ENCODE measurements around the gene NCEH1.
A peak's percentile ranks its signal among the peaks of the same experiment; 100 is the strongest.

The NCEH1 gene

DNA sequence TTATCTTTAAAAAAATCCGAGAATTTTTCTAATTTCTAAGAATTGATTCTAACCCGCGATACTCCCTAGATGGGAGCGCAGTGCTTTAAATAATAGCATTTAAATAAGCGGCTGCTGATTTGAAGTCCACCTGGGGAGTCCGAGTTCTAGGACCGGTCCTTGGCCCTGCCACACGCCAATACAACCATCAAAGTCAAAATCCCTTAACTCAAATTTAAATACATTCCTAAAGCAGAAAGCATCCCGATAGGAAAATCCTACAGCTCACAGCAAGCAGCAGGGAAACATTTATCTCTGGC lies 39.2 kb upstream of the NCEH1 start:
- H3K4me1 Mint-ChIP-seq: peaks cover 31% of the 10 kb centered on the region
- peak overlapping the region; percentile 78 for H3K27ac Mint-ChIP-seq
- H3K27me3 Mint-ChIP-seq (ENCODE audit: low read depth, poor library complexity): peaks cover 2% of the 10 kb centered on the region
- H3K9me3 Mint-ChIP-seq: no peaks in the 10 kb centered on the region
- TF ChIP-seq, protein P1, sequence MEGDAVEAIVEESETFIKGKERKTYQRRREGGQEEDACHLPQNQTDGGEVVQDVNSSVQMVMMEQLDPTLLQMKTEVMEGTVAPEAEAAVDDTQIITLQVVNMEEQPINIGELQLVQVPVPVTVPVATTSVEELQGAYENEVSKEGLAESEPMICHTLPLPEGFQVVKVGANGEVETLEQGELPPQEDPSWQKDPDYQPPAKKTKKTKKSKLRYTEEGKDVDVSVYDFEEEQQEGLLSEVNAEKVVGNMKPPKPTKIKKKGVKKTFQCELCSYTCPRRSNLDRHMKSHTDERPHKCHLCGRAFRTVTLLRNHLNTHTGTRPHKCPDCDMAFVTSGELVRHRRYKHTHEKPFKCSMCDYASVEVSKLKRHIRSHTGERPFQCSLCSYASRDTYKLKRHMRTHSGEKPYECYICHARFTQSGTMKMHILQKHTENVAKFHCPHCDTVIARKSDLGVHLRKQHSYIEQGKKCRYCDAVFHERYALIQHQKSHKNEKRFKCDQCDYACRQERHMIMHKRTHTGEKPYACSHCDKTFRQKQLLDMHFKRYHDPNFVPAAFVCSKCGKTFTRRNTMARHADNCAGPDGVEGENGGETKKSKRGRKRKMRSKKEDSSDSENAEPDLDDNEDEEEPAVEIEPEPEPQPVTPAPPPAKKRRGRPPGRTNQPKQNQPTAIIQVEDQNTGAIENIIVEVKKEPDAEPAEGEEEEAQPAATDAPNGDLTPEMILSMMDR (IDR thresholded peaks at IDR 0.05): no peak
- no peak for DNase-seq
- H3K4me3 Mint-ChIP-seq: peak overlapping the region; percentile 97
- H3K36me3 Mint-ChIP-seq (ENCODE audit: low read depth): peaks cover 23% of the 10 kb centered on the region

GRCh38 chr3:172749230-172749965 lies 38.5 kb upstream of the NCEH1 start:
- Mint-ChIP-seq H3K4me1 (peaks cover 31% of the 10 kb centered on the region), H3K4me3 (peak overlapping the region; percentile 97), H3K36me3 (ENCODE audit: low read depth) (peaks cover 18% of the 10 kb centered on the region), H3K27me3 (ENCODE audit: low read depth, poor library complexity) (peaks cover 2% of the 10 kb centered on the region), H3K9me3 (no peaks in the 10 kb centered on the region), H3K27ac (no peak overlapping the region)
- TF ChIP-seq, protein P1 (IDR thresholded peaks at IDR 0.05): no peak
- DNase-seq: no peak

- Mint-ChIP-seq H3K9me3 (no peaks in the 10 kb centered on the region), H3K4me1 (peaks cover 12% of the 10 kb centered on the region), H3K27me3 (ENCODE audit: low read depth, poor library complexity) (peaks cover 2% of the 10 kb centered on the region), H3K27ac (no peak overlapping the region), H3K36me3 (ENCODE audit: low read depth) (no peaks in the 10 kb centered on the region), H3K4me3 (no peak overlapping the region)
- DNase-seq: no peak
- TF ChIP-seq, protein P1 (IDR thresholded peaks at IDR 0.05): no peak
Observed at GRCh38 chr3:172746475-172746874, 35.6 kb upstream of the NCEH1 start.

DNA sequence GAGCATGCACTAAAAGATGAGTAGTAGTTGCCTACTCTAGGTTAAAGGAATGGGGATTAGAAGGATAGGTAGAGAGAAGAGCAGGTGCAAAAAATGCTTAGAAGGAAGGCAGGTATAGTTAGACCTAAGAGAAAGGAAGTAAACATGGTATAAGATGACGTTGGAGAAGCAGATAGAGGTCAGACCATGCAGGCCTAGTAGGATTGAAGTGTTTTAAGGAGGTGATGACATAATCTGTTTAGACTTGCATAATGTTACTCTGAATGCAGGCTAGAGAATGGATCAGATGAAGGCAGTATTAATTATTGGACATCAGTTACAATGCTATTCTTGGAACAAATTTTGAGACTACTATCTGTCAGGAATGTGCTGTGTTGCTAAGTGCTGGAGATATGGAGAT lies 28.6 kb upstream of the NCEH1 start:
- no peak overlapping the region for H3K4me3 Mint-ChIP-seq
- H3K4me1 Mint-ChIP-seq: peaks cover 5% of the 10 kb centered on the region
- TF ChIP-seq, protein P1 (IDR thresholded peaks at IDR 0.05): no peak
- H3K9me3 Mint-ChIP-seq: peaks cover 4% of the 10 kb centered on the region
- H3K27me3 Mint-ChIP-seq (ENCODE audit: low read depth, poor library complexity): no peaks in the 10 kb centered on the region
- H3K27ac Mint-ChIP-seq: no peak overlapping the region
- H3K36me3 Mint-ChIP-seq (ENCODE audit: low read depth): no peaks in the 10 kb centered on the region
- no peak for DNase-seq

- peaks cover 8% of the 10 kb centered on the region for H3K27me3 Mint-ChIP-seq (ENCODE audit: low read depth, poor library complexity)
- H3K4me1 Mint-ChIP-seq: no peaks in the 10 kb centered on the region
Observed at GRCh38 chr3:172735014-172735413, 24.1 kb upstream of the NCEH1 start.

More at GRCh38 chr3:172735014-172735413, 24.1 kb upstream of the NCEH1 start:
- DNase-seq: no peak
- no peak overlapping the region for H3K27ac Mint-ChIP-seq
- peaks cover 4% of the 10 kb centered on the region for H3K9me3 Mint-ChIP-seq
- H3K4me3 Mint-ChIP-seq: no peak overlapping the region
- TF ChIP-seq, protein P1 (IDR thresholded peaks at IDR 0.05): no peak
- H3K36me3 Mint-ChIP-seq (ENCODE audit: low read depth): no peaks in the 10 kb centered on the region

All from nephron progenitor cell (in vitro differentiated cells).